ENCODE data around the gene P2RX6. TPM values are rescaled to one million over a fixed set of nuclear protein-coding genes. Genes with fewer than 3 reads are reported as not detected.

P2RX6 gene
- total and polyA plus RNA-seq, 2 donors (not counting 3 experiments of a cell fraction or from before 2014, with no cell fraction given), result 0.06 TPM; not detected in 1

DNA sequence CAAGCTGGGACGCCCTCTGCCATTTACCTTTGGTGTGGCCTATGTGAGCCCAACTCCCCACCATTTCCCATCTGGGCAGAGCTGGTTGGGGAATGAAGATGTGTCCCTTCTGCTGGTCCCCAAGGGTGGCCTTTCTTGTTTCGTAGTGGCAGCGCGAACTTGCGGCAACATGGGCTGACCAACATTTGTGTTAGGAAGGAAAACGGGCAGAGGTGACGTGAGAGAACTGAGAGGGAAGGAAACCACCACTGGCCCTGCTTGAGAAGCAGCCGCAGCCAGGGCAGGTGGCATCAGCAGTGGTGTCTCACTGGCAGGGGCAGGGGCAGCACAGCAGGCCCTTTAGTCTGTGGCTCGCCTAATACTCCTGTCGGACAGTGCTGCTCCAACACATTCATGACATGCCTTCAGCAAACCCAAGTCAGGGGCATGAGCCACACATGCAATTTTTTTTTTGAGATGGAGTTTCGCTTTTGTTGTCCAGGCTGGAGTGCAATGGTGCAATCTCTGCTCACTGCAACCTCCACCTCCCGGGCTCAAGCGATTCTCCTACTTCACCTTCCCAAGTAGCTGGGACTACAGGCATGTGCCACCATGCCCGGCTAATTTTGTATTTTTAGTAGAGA lies 60.7 kb downstream of the P2RX6 start:
- FAIRE-seq (no peak), DNase-seq (ENCODE audit: low read depth, low spot score) (no peak)
- no peaks in the 10 kb centered on the region for H3K4me1 ChIP-seq (ENCODE audit: control insufficient read depth, extremely low read depth, insufficient read depth, low read length)
- CTCF ChIA-PET, result no interaction called here
- TF ChIP-seq MYC (IDR thresholded peaks at IDR 0.05; ENCODE audit: low read depth, low read length) (no peak), EZH2 (IDR thresholded peaks at IDR 0.05; ENCODE audit: borderline replicate concordance, low read depth, low read length, severe bottlenecking) (no peak)
- no peaks in the 10 kb centered on the region for H3K9me3 ChIP-seq (replicated peaks; ENCODE audit: control insufficient read depth, insufficient read depth, low read length)
- H3K9me1 ChIP-seq (replicated peaks; ENCODE audit: control insufficient read depth, extremely low read depth, insufficient read depth, low read length), result no peaks in the 10 kb centered on the region
- H3K27me3 ChIP-seq (ENCODE audit: control insufficient read depth in 2 of 2, insufficient read depth in 2 of 2, low read length in 2 of 2), result no peaks in the 10 kb centered on the region
- H4K20me1 ChIP-seq (replicated peaks; ENCODE audit: control insufficient read depth, extremely low read depth, insufficient read depth, low read length), result peaks cover 2% of the 10 kb centered on the region
- no peak overlapping the region for H2AFZ ChIP-seq (ENCODE audit: low read depth, low read length)
- H3K27ac ChIP-seq (ENCODE audit: insufficient read depth, low read depth, low read length), result no peak overlapping the region
- no TSS peak for BruUV-seq (replicated peaks)
- no peaks in the 10 kb centered on the region for H3K79me2 ChIP-seq (ENCODE audit: control insufficient read depth, insufficient read depth, low read length)
- H3K4me3 ChIP-seq (replicated peaks in 1 of 3; ENCODE audit: insufficient read depth in 1 of 3, low read depth in 1 of 3, low read length in 3 of 3), result no peak overlapping the region
- dilution Hi-C loops (cut with MboI; ENCODE audit: extremely low pct_ligation_motif_present, low sequenced_read_pairs), result no loop called here
- no peak overlapping the region for H3K4me2 ChIP-seq (ENCODE audit: insufficient read depth, low read length)
- POLR2A ChIA-PET, result no interaction called here
- intact Hi-C loops (cut with micrococcal nuclease), result no loop called here
- no peaks in the 10 kb centered on the region for H3K36me3 ChIP-seq (ENCODE audit: control insufficient read depth in 2 of 2, extremely low read depth in 1 of 2, insufficient read depth in 2 of 2, low read length in 2 of 2)
- H3K9ac ChIP-seq (replicated peaks; ENCODE audit: extremely low read depth, insufficient read depth, low read length), result no peak overlapping the region

DNA sequence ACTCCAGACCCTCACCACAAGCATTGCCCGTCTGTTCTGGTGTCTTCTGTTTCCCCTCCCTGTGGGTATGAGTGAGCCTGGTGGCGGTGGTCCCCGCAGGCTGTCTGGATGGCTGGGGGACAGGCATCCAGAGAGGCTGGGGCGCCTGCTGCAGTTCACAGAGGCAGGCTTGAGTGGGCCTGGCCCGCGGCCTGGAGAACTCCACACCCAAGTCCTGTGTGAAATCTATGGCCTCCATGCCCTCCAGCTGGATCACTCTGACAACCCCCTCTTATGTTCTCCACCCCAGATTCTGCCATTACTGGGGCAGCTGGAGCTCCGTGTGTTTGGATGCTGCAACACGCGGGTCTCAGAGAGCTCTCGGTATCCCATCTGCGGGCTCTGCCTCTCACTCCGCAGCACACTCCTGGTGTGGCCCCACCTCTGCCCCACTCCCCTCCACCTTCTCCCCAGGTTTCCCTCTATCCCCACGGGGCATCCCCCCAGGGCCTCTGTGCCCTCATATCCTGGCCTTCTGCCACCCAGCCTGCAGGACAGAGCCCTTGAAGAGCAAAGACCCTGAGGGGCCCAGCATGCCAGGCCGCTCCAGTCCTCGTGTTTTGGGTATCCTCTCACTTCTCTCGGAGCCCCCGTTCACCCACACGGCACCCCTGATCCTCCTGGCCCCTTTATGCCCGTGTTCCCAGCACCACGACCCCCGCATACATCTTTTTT lies 62.1 kb downstream of the P2RX6 start:
- dilution Hi-C loops (cut with MboI; ENCODE audit: extremely low pct_ligation_motif_present, low sequenced_read_pairs), result no loop called here

More for the DNA sequence above, 62.1 kb downstream of the P2RX6 start:
- Histone ChIP-seq H3K9ac (replicated peaks; ENCODE audit: extremely low read depth, insufficient read depth, low read length) (no peak overlapping the region), H3K9me3 (replicated peaks; ENCODE audit: control insufficient read depth, insufficient read depth, low read length) (no peaks in the 10 kb centered on the region), H3K36me3 (ENCODE audit: control insufficient read depth in 2 of 2, extremely low read depth in 1 of 2, insufficient read depth in 2 of 2, low read length in 2 of 2) (no peaks in the 10 kb centered on the region), H3K27me3 (ENCODE audit: control insufficient read depth in 2 of 2, insufficient read depth in 2 of 2, low read length in 2 of 2) (no peaks in the 10 kb centered on the region), H3K27ac (ENCODE audit: insufficient read depth, low read depth, low read length) (no peak overlapping the region), H4K20me1 (replicated peaks; ENCODE audit: control insufficient read depth, extremely low read depth, insufficient read depth, low read length) (peaks cover 2% of the 10 kb centered on the region), H3K4me3 (replicated peaks in 1 of 3; ENCODE audit: insufficient read depth in 1 of 3, low read depth in 1 of 3, low read length in 3 of 3) (no peak overlapping the region), H3K4me2 (ENCODE audit: insufficient read depth, low read length) (no peak overlapping the region), H3K79me2 (ENCODE audit: control insufficient read depth, insufficient read depth, low read length) (no peaks in the 10 kb centered on the region), H3K4me1 (ENCODE audit: control insufficient read depth, extremely low read depth, insufficient read depth, low read length) (no peaks in the 10 kb centered on the region), H3K9me1 (replicated peaks; ENCODE audit: control insufficient read depth, extremely low read depth, insufficient read depth, low read length) (no peaks in the 10 kb centered on the region), H2AFZ (ENCODE audit: low read depth, low read length) (no peak overlapping the region)
- ChIA-PET CTCF (no interaction called here), POLR2A (no interaction called here)
- intact Hi-C loops (cut with micrococcal nuclease), result no loop called here
- FAIRE-seq, result no peak
- TF ChIP-seq, protein P1, sequence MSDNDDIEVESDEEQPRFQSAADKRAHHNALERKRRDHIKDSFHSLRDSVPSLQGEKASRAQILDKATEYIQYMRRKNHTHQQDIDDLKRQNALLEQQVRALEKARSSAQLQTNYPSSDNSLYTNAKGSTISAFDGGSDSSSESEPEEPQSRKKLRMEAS (IDR thresholded peaks at IDR 0.05; ENCODE audit: insufficient read depth, insufficient read length), result no peak
- TF ChIP-seq MYC (IDR thresholded peaks at IDR 0.05; ENCODE audit: low read depth, low read length) (no peak), POLR2A (IDR thresholded peaks at IDR 0.05; ENCODE audit: low read depth, low read length) (no peak), EZH2 (IDR thresholded peaks at IDR 0.05; ENCODE audit: borderline replicate concordance, low read depth, low read length, severe bottlenecking) (no peak), JUN (IDR thresholded peaks at IDR 0.05; ENCODE audit: borderline replicate concordance, insufficient read depth, insufficient read length, low read depth) (no peak), POLR2AphosphoS5 (IDR thresholded peaks at IDR 0.05; ENCODE audit: insufficient read depth, low read depth, low read length) (no peak), GATA2 (IDR thresholded peaks at IDR 0.05; ENCODE audit: insufficient read depth, insufficient read length, low read depth, low read length) (no peak), FOS (IDR thresholded peaks at IDR 0.05; ENCODE audit: borderline replicate concordance, insufficient read depth, low read length) (no peak)
- TF ChIP-seq, protein P2, sequence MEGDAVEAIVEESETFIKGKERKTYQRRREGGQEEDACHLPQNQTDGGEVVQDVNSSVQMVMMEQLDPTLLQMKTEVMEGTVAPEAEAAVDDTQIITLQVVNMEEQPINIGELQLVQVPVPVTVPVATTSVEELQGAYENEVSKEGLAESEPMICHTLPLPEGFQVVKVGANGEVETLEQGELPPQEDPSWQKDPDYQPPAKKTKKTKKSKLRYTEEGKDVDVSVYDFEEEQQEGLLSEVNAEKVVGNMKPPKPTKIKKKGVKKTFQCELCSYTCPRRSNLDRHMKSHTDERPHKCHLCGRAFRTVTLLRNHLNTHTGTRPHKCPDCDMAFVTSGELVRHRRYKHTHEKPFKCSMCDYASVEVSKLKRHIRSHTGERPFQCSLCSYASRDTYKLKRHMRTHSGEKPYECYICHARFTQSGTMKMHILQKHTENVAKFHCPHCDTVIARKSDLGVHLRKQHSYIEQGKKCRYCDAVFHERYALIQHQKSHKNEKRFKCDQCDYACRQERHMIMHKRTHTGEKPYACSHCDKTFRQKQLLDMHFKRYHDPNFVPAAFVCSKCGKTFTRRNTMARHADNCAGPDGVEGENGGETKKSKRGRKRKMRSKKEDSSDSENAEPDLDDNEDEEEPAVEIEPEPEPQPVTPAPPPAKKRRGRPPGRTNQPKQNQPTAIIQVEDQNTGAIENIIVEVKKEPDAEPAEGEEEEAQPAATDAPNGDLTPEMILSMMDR (IDR thresholded peaks at IDR 0.05; ENCODE audit: extremely low read depth in 1 of 2, insufficient read depth in 1 of 2, low read depth in 1 of 2, low read length in 2 of 2), result no peak
- no TSS peak for BruUV-seq (replicated peaks)
- no peak for DNase-seq (ENCODE audit: low read depth, low spot score)

Measured in endothelial cell of umbilical vein (primary cell).